Neural progenitor cell (in vitro differentiated cells): ENCODE measurements around the gene ARFRP1. TPM values are rescaled to one million over a fixed set of nuclear protein-coding genes. Genes with fewer than 3 reads are reported as not detected.
"Not testable (repeated sequence)": the region's sequence is repeated elsewhere in the genome, so short reads cannot be mapped to it uniquely, and the experiment has no call there.

ENCODE experiments used
- DNase-seq: peaks from one replicate; pipeline ENCODE4 v3.0.0-alpha.2; 2016; ENCODE audit warnings: low spot score
- H2AFZ ChIP-seq: fragments of 200-600 bp; sonication (generic); replicated peaks from 2 replicates; pipeline ENCODE4 v1.6.1; 2016; ENCODE audit warnings: antibody characterized with exemption
- H3F3A ChIP-seq: fragments of 200-600 bp; sonication (generic); 2 replicates; pipeline ENCODE4 v1.6.1; 2016; ENCODE audit warnings: antibody characterized with exemption, low read depth
- H3K27ac ChIP-seq: fragments of 200-600 bp; sonication (generic); 2 replicates; pipeline ENCODE4 v1.5.1; 2016; ENCODE audit warnings: mild to moderate bottlenecking
- H3K27me3 ChIP-seq: fragments of 200-600 bp; sonication (generic); 2 replicates; pipeline ENCODE4 v1.6.1; 2016; ENCODE audit warnings: mild to moderate bottlenecking, moderate library complexity
- H3K36me3 ChIP-seq: fragments of 200-600 bp; sonication (generic); 2 replicates; pipeline ENCODE4 v1.5.1; 2016
- H3K4me1 ChIP-seq: fragments of 200-600 bp; sonication (generic); 2 replicates; pipeline ENCODE4 v1.6.1; 2016; ENCODE audit warnings: mixed run types
- H3K4me2 ChIP-seq: fragments of 200-600 bp; sonication (generic); 2 replicates; pipeline ENCODE4 v1.6.1; 2016
- H3K4me3 ChIP-seq: fragments of 200-600 bp; sonication (generic); 2 replicates; pipeline ENCODE4 v1.5.1; 2016
- H3K79me2 ChIP-seq: fragments of 200-600 bp; sonication (generic); 2 replicates; pipeline ENCODE4 v1.6.1; 2016; ENCODE audit warnings: low read depth
- H3K9ac ChIP-seq: fragments of 200-600 bp; sonication (generic); 2 replicates; pipeline ENCODE4 v1.6.1; 2016
- H3K9me3 ChIP-seq: fragments of 200-600 bp; sonication (generic); 2 replicates; pipeline ENCODE4 v1.5.1; 2016; ENCODE audit warnings: low read depth
- H4K20me1 ChIP-seq: fragments of 200-600 bp; sonication (generic); 2 replicates; pipeline ENCODE4 v1.6.1; 2016; ENCODE audit warnings: low read depth
- H3K27ac Mint-ChIP-seq: 3 replicates; pipeline ENCODE4 v1.8.0; 2021; ENCODE audit warnings: mixed read lengths
- H3K27me3 Mint-ChIP-seq: 2 replicates; pipeline ENCODE4 v1.8.0; 2022; ENCODE audit warnings: low read depth, mild to moderate bottlenecking, inconsistent platforms, moderate library complexity, mixed read lengths; ENCODE audit not compliant: insufficient read depth
- H3K36me3 Mint-ChIP-seq: 3 replicates; pipeline ENCODE4 v1.8.0; 2021; ENCODE audit warnings: mixed read lengths
- H3K4me1 Mint-ChIP-seq: 3 replicates; pipeline ENCODE4 v1.8.0; 2021; ENCODE audit warnings: mixed read lengths
- H3K4me3 Mint-ChIP-seq: 3 replicates; pipeline ENCODE4 v1.8.0; 2021; ENCODE audit warnings: mild to moderate bottlenecking, moderate library complexity, mixed read lengths
- H3K9me3 Mint-ChIP-seq: 3 replicates; pipeline ENCODE4 v1.8.0; 2020; ENCODE audit warnings: mixed read lengths
- CTCF ChIP-seq: fragments of 200-600 bp; sonication (generic); IDR thresholded peaks from 2 replicates; pipeline ENCODE4 v1.5.1; 2017; ENCODE audit warnings: antibody characterized with exemption, mild to moderate bottlenecking
- EZH2 ChIP-seq: fragments of 200-600 bp; sonication (generic); IDR thresholded peaks from 2 replicates; pipeline ENCODE4 v1.6.1; 2017; ENCODE audit warnings: antibody characterized with exemption, mild to moderate bottlenecking, moderate library complexity
- EZH2phosphoT487 ChIP-seq: fragments of 200-600 bp; sonication (generic); IDR thresholded peaks from 2 replicates; pipeline ENCODE4 v1.6.1; 2017; ENCODE audit warnings: antibody characterized with exemption
- total RNA-seq: library from RNA; depleted of rRNA; stranded (reverse); fragments of >200 nt; gene quantifications from 2 replicates; pipeline ENCODE4 v1.2.3, GENCODE V29; 2015; ENCODE audit warnings: low replicate concordance

The ARFRP1 gene
- total RNA-seq, 1 donor from 2014 or later: 18.3 TPM

- Mint-ChIP-seq H3K9me3 (no peaks in the 10 kb centered on the region), H3K27ac (no peak overlapping the region), H3K36me3 (peaks cover 7% of the 10 kb centered on the region), H3K4me1 (peaks cover 31% of the 10 kb centered on the region), H3K27me3 (peaks cover 8% of the 10 kb centered on the region), H3K4me3 (no peak overlapping the region)
- Histone ChIP-seq H3K79me2 (peaks cover 8% of the 10 kb centered on the region), H3K9ac (no peak overlapping the region), H2AFZ (no peak overlapping the region), H3K4me3 (no peak overlapping the region), H3K4me1 (no peaks in the 10 kb centered on the region), H3K27me3 (no peaks in the 10 kb centered on the region), H4K20me1 (peaks cover 3% of the 10 kb centered on the region), H3K9me3 (no peaks in the 10 kb centered on the region), H3K36me3 (no peaks in the 10 kb centered on the region), H3F3A (no peaks in the 10 kb centered on the region), H3K4me2 (no peak overlapping the region), H3K27ac (no peak overlapping the region)
- no peak for DNase-seq
- TF ChIP-seq EZH2 (no peak), EZH2phosphoT487 (no peak), CTCF (no peak)
Measured at GRCh38 chr20:63661108-63661507, 46.7 kb downstream of the ARFRP1 start.

DNA sequence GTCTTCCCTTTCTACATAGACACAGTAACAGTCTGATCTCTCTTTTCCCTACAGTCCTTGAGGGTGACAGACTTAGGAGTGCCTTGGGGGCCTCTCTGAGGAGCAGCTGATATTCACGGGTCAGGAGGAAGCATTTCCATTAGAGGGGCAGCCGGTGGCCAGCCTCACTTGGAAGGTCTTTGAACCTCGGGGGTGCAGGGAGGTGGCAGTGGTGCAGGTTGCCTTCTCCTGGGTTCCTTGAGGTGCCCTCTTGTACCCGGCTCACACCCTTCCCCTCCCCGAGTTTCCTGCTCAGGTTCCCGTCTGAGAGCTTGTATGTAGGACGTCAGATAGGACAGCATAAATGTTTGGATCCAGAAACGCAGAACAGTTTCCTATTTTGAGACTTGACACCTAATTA is 47.2 kb downstream of the ARFRP1 start:
- no peaks in the 10 kb centered on the region for H3K36me3 ChIP-seq
- TF ChIP-seq EZH2phosphoT487 (no peak), CTCF (no peak), EZH2 (no peak)
- H3K36me3 Mint-ChIP-seq: peaks cover 4% of the 10 kb centered on the region
- peaks cover 31% of the 10 kb centered on the region for H3K4me1 Mint-ChIP-seq
- no peak for DNase-seq
- no peaks in the 10 kb centered on the region for H3K4me1 ChIP-seq
- H3K27ac ChIP-seq: no peak overlapping the region
- no peaks in the 10 kb centered on the region for H3K9me3 Mint-ChIP-seq
- H3K79me2 ChIP-seq: peaks cover 8% of the 10 kb centered on the region
- H3K27me3 ChIP-seq: no peaks in the 10 kb centered on the region
- no peaks in the 10 kb centered on the region for H3K9me3 ChIP-seq
- no peak overlapping the region for H3K9ac ChIP-seq
- no peak overlapping the region for H3K4me3 ChIP-seq
- H3K27ac Mint-ChIP-seq: no peak overlapping the region
- peak overlapping the region; percentile 25 for H3K4me3 Mint-ChIP-seq
- H2AFZ ChIP-seq: no peak overlapping the region
- no peaks in the 10 kb centered on the region for H3F3A ChIP-seq
- H4K20me1 ChIP-seq: peaks cover 3% of the 10 kb centered on the region
- no peak overlapping the region for H3K4me2 ChIP-seq
- peaks cover 10% of the 10 kb centered on the region for H3K27me3 Mint-ChIP-seq

- H3K9me3 ChIP-seq, H3K36me3 Mint-ChIP-seq, H3K27me3 ChIP-seq, H3K27me3 Mint-ChIP-seq, H3K27ac Mint-ChIP-seq, DNase-seq, H3K4me3 ChIP-seq, H3K36me3 ChIP-seq, H4K20me1 ChIP-seq, H3K4me2 ChIP-seq, H3K27ac ChIP-seq, H3F3A ChIP-seq, H3K9ac ChIP-seq, H3K79me2 ChIP-seq, H3K9me3 Mint-ChIP-seq, H2AFZ ChIP-seq, H3K4me1 ChIP-seq: not testable (repeated sequence)
- peak overlapping the region; percentile 95 for H3K4me3 Mint-ChIP-seq
- H3K4me1 Mint-ChIP-seq: peaks cover 30% of the 10 kb centered on the region
Measured at GRCh38 chr20:63660174-63660573, 47.6 kb downstream of the ARFRP1 start.

GRCh38 chr20:63659370-63659769 is 48.4 kb downstream of the ARFRP1 start:
- H3K27ac ChIP-seq: no peak overlapping the region
- H3K9me3 Mint-ChIP-seq: no peaks in the 10 kb centered on the region
- no peaks in the 10 kb centered on the region for H3K9me3 ChIP-seq
- H3K27ac Mint-ChIP-seq: no peak overlapping the region
- no peaks in the 10 kb centered on the region for H3K4me1 ChIP-seq
- peak overlapping the region; percentile 84 for H3K4me2 ChIP-seq
- H3K4me1 Mint-ChIP-seq: peaks cover 30% of the 10 kb centered on the region
- peaks cover 8% of the 10 kb centered on the region for H3K79me2 ChIP-seq
- peak overlapping the region; percentile 95 for H3K4me3 Mint-ChIP-seq
- TF ChIP-seq CTCF (no peak), EZH2 (no peak), EZH2phosphoT487 (no peak)
- peaks cover 6% of the 10 kb centered on the region for H3K27me3 ChIP-seq
- peaks cover 2% of the 10 kb centered on the region for H3K36me3 Mint-ChIP-seq
- H3K36me3 ChIP-seq: no peaks in the 10 kb centered on the region
- no peak overlapping the region for H3K9ac ChIP-seq
- H4K20me1 ChIP-seq: peaks cover 3% of the 10 kb centered on the region
- no peak for DNase-seq
- no peak overlapping the region for H2AFZ ChIP-seq
- H3F3A ChIP-seq: peaks cover 4% of the 10 kb centered on the region
- H3K4me3 ChIP-seq: peak overlapping the region; percentile 94
- peaks cover 11% of the 10 kb centered on the region for H3K27me3 Mint-ChIP-seq
